Stomach (tissue), 9 donors: ENCODE data around the gene CPNE9. TPM values are rescaled to one million over a fixed set of nuclear protein-coding genes. Genes with fewer than 3 reads are reported as not detected.

Source experiments
- DNase-seq, 2 donors: peaks; one replicate each; pipeline versions ENCODE4 v3.0.0 to v3.0.0-alpha.2; 2013 to 2019
- H3K27ac ChIP-seq, 5 donors: fragments of 200-600 bp in 4 of 5; sonication (generic) in 4 of 5; one replicate each; pipeline ENCODE4 v1.5.1; 2013 to 2019; ENCODE audit warnings: mild to moderate bottlenecking in 1 of 5, moderate library complexity in 1 of 5
- H3K27me3 ChIP-seq, 3 donors: fragments of 200-600 bp; sonication (generic); one replicate each; pipeline ENCODE4 v1.5.1; 2017 to 2019; ENCODE audit warnings: mixed run types in 1 of 3
- H3K36me3 ChIP-seq, 4 donors: fragments of 200-600 bp; sonication (generic); 1 replicate in 3 of 4; 2 replicates in 1 of 4; pipeline ENCODE4 v1.5.1; 2016 to 2019
- H3K4me1 ChIP-seq, 4 donors: fragments of 200-600 bp; sonication (generic); one replicate each; pipeline ENCODE4 v1.5.1; 2016 to 2019
- H3K4me3 ChIP-seq, 4 donors: fragments of 200-600 bp; sonication (generic) in 3 of 4; one replicate each; pipeline ENCODE4 v1.5.1; 2016 to 2019; ENCODE audit warnings: mild to moderate bottlenecking in 1 of 4
- H3K9me3 ChIP-seq, 4 donors: fragments of 200-600 bp; sonication (generic); one replicate each; pipeline ENCODE4 v1.5.1; 2016 to 2019
- EP300 ChIP-seq: sonication (generic); formaldehyde crosslinking; IDR thresholded peaks from one replicate; pipeline ENCODE4 v1.6.1; 2017; ENCODE audit warnings: antibody characterized with exemption
- POLR2A ChIP-seq, 4 donors: fragments of 450-650 bp; IDR thresholded peaks; one replicate each; pipeline ENCODE4 v1.6.1; 2016; ENCODE audit warnings: antibody characterized with exemption in 4 of 4, control low read depth in 2 of 4, mild to moderate bottlenecking in 1 of 4, moderate library complexity in 1 of 4
- POLR2AphosphoS5 ChIP-seq, 3 donors: sonication (generic); formaldehyde crosslinking; IDR thresholded peaks; one replicate each; pipeline ENCODE4 v1.6.1; 2016; ENCODE audit warnings: antibody characterized with exemption in 3 of 3
- WGBS, 5 donors: extraction: QIAGEN DNeasy Blood & Tissue Kit in 3 of 5; methylation state at CpG; one replicate each; pipeline versions ENCODE4 v1.1.5 to v1.1.7; 2013 to 2018; 5-methylcytosine and 5-hydroxymethylcytosine counted together
- intact Hi-C: fragments of 100-400 bp; cut with DNase I; formaldehyde crosslinking; loops from one replicate; pipeline ENCODE4 v1.15.1; 2023; ENCODE audit warnings: low total_unique reads
- polyA plus RNA-seq, 3 donors: library from polyadenylated mRNA; stranded (reverse); fragments of 200-250 nt; gene quantifications; one replicate each; pipeline ENCODE4 v1.2.3, GENCODE V29; 2013
- total RNA-seq, 5 donors: library from RNA; depleted of rRNA; stranded (reverse); fragments of >200 nt; gene quantifications; one replicate each; pipeline versions ENCODE4 v1.1.0 to v1.2.3, GENCODE V29; 2014 to 2016
- TF ChIP-seq, protein P1 (sequence below), 7 experiments: fragments of 450-650 bp in 4 of 7; fragments of 200-600 bp in 3 of 7; sonication (generic) in 3 of 7; IDR thresholded peaks; one replicate each; pipeline ENCODE4 v1.5.1; 2016 to 2019; ENCODE audit warnings: antibody characterized with exemption in 7 of 7, control low read depth in 2 of 7, mild to moderate bottlenecking in 1 of 7
- donor health status: healthy with polysubstance abuse.
- donor health status: Bipolar disorder and iron deficiency.
- donor health status: healthy.

CPNE9 gene
- total and polyA plus RNA-seq, 8 donors = 0.10 to 0.19 TPM; not detected in 6

GRCh38 chr3:9721015-9721699 lies 17.5 kb downstream of the CPNE9 start:
- H3K27ac ChIP-seq = no peak overlapping the region
- H3K9me3 ChIP-seq = no peaks in the 10 kb centered on the region
- no peaks in the 10 kb centered on the region for H3K27me3 ChIP-seq
- DNase-seq = no peak
- H3K36me3 ChIP-seq = no peaks in the 10 kb centered on the region
- 43 to 55% (median 48%) methylated on average over 7 of the region's 7 CpGs for WGBS, 5 donors
- no peak for TF ChIP-seq EP300
- TF ChIP-seq POLR2A (IDR thresholded peaks at IDR 0.05) = no peak
- TF ChIP-seq POLR2AphosphoS5 (IDR thresholded peaks at IDR 0.05) = no peak
- TF ChIP-seq, protein P1, sequence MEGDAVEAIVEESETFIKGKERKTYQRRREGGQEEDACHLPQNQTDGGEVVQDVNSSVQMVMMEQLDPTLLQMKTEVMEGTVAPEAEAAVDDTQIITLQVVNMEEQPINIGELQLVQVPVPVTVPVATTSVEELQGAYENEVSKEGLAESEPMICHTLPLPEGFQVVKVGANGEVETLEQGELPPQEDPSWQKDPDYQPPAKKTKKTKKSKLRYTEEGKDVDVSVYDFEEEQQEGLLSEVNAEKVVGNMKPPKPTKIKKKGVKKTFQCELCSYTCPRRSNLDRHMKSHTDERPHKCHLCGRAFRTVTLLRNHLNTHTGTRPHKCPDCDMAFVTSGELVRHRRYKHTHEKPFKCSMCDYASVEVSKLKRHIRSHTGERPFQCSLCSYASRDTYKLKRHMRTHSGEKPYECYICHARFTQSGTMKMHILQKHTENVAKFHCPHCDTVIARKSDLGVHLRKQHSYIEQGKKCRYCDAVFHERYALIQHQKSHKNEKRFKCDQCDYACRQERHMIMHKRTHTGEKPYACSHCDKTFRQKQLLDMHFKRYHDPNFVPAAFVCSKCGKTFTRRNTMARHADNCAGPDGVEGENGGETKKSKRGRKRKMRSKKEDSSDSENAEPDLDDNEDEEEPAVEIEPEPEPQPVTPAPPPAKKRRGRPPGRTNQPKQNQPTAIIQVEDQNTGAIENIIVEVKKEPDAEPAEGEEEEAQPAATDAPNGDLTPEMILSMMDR (IDR thresholded peaks at IDR 0.05) = no peak
- intact Hi-C loops = no loop called here
- no peak overlapping the region for H3K4me3 ChIP-seq
- peaks cover 0 to 6% (median under 1%) of the 10 kb centered on the region in 4 donors for H3K4me1 ChIP-seq

DNA sequence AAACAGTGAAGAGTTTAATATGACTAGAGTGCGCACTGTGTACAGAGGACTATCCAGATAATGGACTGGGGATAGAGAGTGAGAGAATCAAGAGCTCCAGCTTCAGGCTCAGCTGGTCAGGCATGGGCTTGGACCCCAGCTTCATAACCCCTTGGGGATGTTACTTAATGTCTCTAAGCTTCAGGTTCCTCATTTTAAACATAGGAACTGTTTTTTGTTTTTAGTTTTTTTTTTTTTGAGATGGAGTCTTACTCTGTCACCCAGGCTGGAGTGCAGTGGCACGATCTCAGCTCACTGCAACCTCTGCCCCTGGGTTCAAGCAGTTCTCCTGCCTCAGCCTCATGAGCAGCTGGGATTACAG lies 18.0 kb downstream of the CPNE9 start:
- Histone ChIP-seq H3K36me3 (no peaks in the 10 kb centered on the region), H3K4me1 (peaks cover 0 to 1% (median 0%) of the 10 kb centered on the region in 4 donors), H3K27ac (no peak overlapping the region), H3K9me3 (no peaks in the 10 kb centered on the region), H3K27me3 (no peaks in the 10 kb centered on the region), H3K4me3 (no peak overlapping the region)
- intact Hi-C loops = no loop called here
- 79 to 89% (median 81%) methylated on average over 2 of the region's 2 CpGs for WGBS, 5 donors
- no peak for TF ChIP-seq POLR2A (IDR thresholded peaks at IDR 0.05)
- TF ChIP-seq, protein P1 (IDR thresholded peaks at IDR 0.05) = no peak
- TF ChIP-seq EP300 = no peak
- DNase-seq = no peak

DNA sequence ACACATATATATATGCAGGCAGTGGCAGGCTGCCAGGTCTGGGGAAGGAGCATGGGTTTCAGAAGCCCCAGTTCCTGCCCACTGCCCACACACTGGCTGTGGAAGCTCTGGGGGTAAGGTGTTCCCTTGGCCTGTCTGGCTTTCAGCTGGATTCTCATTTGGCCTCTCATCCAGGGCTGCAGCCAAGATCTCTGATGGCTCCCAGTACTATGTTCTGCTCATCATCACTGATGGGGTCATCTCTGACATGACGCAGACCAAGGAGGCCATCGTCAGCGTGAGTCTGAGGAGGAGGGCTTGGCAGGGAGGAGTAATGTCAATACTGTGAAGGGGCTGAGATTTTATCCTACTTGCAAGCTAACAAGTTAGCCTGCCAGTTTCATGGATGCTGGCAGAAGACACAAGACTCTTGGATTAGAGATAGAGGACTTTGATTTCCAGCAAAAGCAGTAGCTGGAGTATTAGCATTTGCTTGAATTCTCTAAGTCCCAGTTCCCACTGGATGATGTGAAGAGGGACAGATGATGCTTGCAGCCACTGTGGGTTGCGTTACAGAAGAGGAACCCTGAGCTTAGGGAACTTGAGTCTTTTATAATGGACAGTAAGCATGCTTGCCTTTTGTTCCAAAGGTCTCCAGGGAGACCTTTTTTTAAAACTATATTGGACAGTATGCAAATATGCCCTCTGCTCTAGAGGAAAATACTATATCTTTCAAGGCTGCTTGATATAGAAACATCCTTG lies 22.3 kb downstream of the CPNE9 start:
- 81 to 92% (median 88%) methylated on average over 4 of the region's 4 CpGs for WGBS, 5 donors
- H3K27me3 ChIP-seq = no peaks in the 10 kb centered on the region
- TF ChIP-seq EP300 (no peak), POLR2A (IDR thresholded peaks at IDR 0.05) (no peak), POLR2AphosphoS5 (IDR thresholded peaks at IDR 0.05) (no peak)
- TF ChIP-seq, protein P1 (IDR thresholded peaks at IDR 0.05) = no peak
- H3K4me1 ChIP-seq = peaks cover 5 to 10% (median 7%) of the 10 kb centered on the region in 4 donors
- H3K9me3 ChIP-seq = no peaks in the 10 kb centered on the region
- no peaks in the 10 kb centered on the region for H3K36me3 ChIP-seq
- no peak overlapping the region for H3K4me3 ChIP-seq
- intact Hi-C loops = no loop called here
- DNase-seq = no peak
- H3K27ac ChIP-seq = no peak overlapping the region

- Histone ChIP-seq H3K27me3 (no peaks in the 10 kb centered on the region), H3K36me3 (no peaks in the 10 kb centered on the region), H3K4me1 (peaks cover 5 to 11% (median 8%) of the 10 kb centered on the region in 4 donors), H3K9me3 (no peaks in the 10 kb centered on the region), H3K27ac (no peak overlapping the region), H3K4me3 (no peak overlapping the region)
- TF ChIP-seq POLR2AphosphoS5 (IDR thresholded peaks at IDR 0.05) = no peak
- no peak for TF ChIP-seq POLR2A (IDR thresholded peaks at IDR 0.05)
- no peak for TF ChIP-seq EP300
- TF ChIP-seq, protein P1 (IDR thresholded peaks at IDR 0.05) = no peak
- DNase-seq = peak in 1 of 2 donors; percentile 37
- 4 to 13% (median 8%) methylated on average over 11 of the region's 11 CpGs for WGBS, 5 donors
- intact Hi-C loops = no loop called here
Measured at GRCh38 chr3:9727041-9727595, 23.5 kb downstream of the CPNE9 start.
